ENCODE data around the gene HSPH1.

Gene HSPH1

DNA sequence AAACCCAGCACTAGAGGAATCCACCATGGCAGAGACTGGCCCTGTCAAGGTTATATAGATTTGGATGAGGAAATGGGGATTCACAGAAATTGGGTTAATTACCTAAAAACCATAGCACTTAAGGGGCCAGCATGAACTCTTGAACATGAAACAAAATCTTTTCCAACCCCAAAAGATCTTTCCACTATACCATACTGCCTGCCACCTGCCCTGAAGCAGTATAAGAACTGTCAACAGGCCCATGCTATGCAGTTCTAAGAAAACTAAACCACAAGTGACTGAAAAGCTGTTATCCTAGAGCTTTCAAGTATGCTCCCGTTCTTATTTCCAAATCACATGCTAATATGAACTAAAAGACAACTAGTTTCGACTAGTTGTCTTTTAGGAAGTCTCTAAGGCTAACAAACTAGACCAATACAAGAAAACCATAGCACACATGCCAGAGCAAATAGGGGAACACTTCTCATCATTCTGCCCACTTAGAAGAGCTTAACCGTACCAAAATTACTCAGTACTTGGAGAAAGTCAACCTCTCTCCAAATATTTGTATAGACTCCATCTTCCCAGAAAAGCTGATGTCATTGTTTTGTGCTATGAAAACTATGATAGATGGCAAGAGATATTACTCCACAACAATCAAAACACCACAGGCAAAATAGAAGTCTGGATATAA is 27.5 kb downstream of the HSPH1 start:
- Histone ChIP-seq H3K27me3 (ENCODE audit: insufficient read depth, low read length, poor library complexity) (no peaks in the 10 kb centered on the region), H2BK5ac (ENCODE audit: low read length) (no peak overlapping the region), H4K5ac (ENCODE audit: low read length) (no peak overlapping the region), H3K18ac (ENCODE audit: low read length) (no peak overlapping the region), H2BK120ac (ENCODE audit: low read depth, low read length) (no peak overlapping the region), H3K36me3 (ENCODE audit: control insufficient read depth, insufficient read depth, low read length) (peaks cover 4% of the 10 kb centered on the region), H2BK15ac (replicated peaks; ENCODE audit: low read depth) (no peak overlapping the region), H3K27ac (ENCODE audit: low read depth, low read length) (no peak overlapping the region), H3K4ac (ENCODE audit: low read depth, low read length) (no peak overlapping the region), H3K23ac (ENCODE audit: low read length) (no peak overlapping the region), H2AK5ac (ENCODE audit: low read length) (no peak overlapping the region), H3K79me2 (ENCODE audit: control insufficient read depth, insufficient read depth, low read length) (no peaks in the 10 kb centered on the region), H3K9ac (ENCODE audit: low read length) (no peak overlapping the region), H4K8ac (ENCODE audit: low read depth, low read length) (no peak overlapping the region), H3K4me2 (ENCODE audit: low read length) (no peak overlapping the region), H3K79me1 (ENCODE audit: low read length) (no peaks in the 10 kb centered on the region), H3K56ac (ENCODE audit: low read length) (no peak overlapping the region), H3K4me1 (ENCODE audit: control insufficient read depth, low read depth, low read length) (no peaks in the 10 kb centered on the region), H3K4me3 (ENCODE audit: low read length) (no peak overlapping the region)
- no peak for DNase-seq
- WGBS (ENCODE audit: extremely low coverage, insufficient coverage, low lambda C conversion rate) = no CpG with 5 or more reads among the region's 3 CpGs

- Histone ChIP-seq H3K23ac (ENCODE audit: low read length) (no peak overlapping the region), H3K9ac (ENCODE audit: low read length) (no peak overlapping the region), H3K79me1 (ENCODE audit: low read length) (no peaks in the 10 kb centered on the region), H2BK15ac (replicated peaks; ENCODE audit: low read depth) (no peak overlapping the region), H2BK120ac (ENCODE audit: low read depth, low read length) (no peak overlapping the region), H2BK5ac (ENCODE audit: low read length) (no peak overlapping the region), H3K27ac (ENCODE audit: low read depth, low read length) (no peak overlapping the region), H3K4ac (ENCODE audit: low read depth, low read length) (no peak overlapping the region), H2AK5ac (ENCODE audit: low read length) (no peak overlapping the region), H3K27me3 (ENCODE audit: insufficient read depth, low read length, poor library complexity) (no peaks in the 10 kb centered on the region), H3K18ac (ENCODE audit: low read length) (no peak overlapping the region), H3K36me3 (ENCODE audit: control insufficient read depth, insufficient read depth, low read length) (peaks cover 4% of the 10 kb centered on the region), H3K4me3 (ENCODE audit: low read length) (no peak overlapping the region), H3K4me2 (ENCODE audit: low read length) (no peak overlapping the region), H3K56ac (ENCODE audit: low read length) (no peak overlapping the region), H4K8ac (ENCODE audit: low read depth, low read length) (no peak overlapping the region), H3K4me1 (ENCODE audit: control insufficient read depth, low read depth, low read length) (no peaks in the 10 kb centered on the region), H4K5ac (ENCODE audit: low read length) (no peak overlapping the region), H3K79me2 (ENCODE audit: control insufficient read depth, insufficient read depth, low read length) (no peaks in the 10 kb centered on the region)
- no CpG with 5 or more reads among the region's 5 CpGs for WGBS (ENCODE audit: extremely low coverage, insufficient coverage, low lambda C conversion rate)
- DNase-seq = no peak
Observed at GRCh38 chr13:31133621-31134020, 28.1 kb downstream of the HSPH1 start.

DNA sequence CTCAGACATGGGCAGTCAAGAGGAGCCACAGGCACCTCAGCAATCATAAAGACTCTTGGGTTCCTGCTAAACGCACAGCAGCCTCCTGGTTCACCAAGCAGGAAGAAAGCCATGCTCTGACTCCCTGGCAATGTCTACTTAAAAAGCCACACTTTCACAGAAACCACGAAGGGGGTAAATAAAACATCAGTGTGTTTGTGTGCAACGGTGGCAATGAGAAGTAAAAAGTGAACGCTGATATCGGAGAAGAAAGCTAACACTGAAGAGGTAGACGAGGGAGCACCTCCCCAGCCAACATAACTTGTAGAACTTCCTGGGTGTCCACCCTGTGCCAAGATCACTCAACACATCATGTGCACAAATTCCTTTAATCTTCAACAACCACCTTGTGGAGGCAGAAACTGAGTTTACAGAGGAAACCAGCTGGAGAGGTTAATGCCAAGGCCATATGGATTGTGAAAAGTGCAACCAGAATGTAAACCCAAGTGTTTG is 30.2 kb downstream of the HSPH1 start:
- no peak overlapping the region for H3K4ac ChIP-seq (ENCODE audit: low read depth, low read length)
- H3K79me1 ChIP-seq (ENCODE audit: low read length) = no peaks in the 10 kb centered on the region
- WGBS (ENCODE audit: extremely low coverage, insufficient coverage, low lambda C conversion rate) = no CpG with 5 or more reads among the region's 6 CpGs
- H2BK120ac ChIP-seq (ENCODE audit: low read depth, low read length) = no peak overlapping the region
- no peak overlapping the region for H3K9ac ChIP-seq (ENCODE audit: low read length)
- H3K4me3 ChIP-seq (ENCODE audit: low read length) = no peak overlapping the region
- no peak overlapping the region for H3K4me2 ChIP-seq (ENCODE audit: low read length)
- no peak overlapping the region for H3K23ac ChIP-seq (ENCODE audit: low read length)
- H2BK15ac ChIP-seq (replicated peaks; ENCODE audit: low read depth) = no peak overlapping the region
- no peak overlapping the region for H3K27ac ChIP-seq (ENCODE audit: low read depth, low read length)
- H4K8ac ChIP-seq (ENCODE audit: low read depth, low read length) = no peak overlapping the region
- no peaks in the 10 kb centered on the region for H3K4me1 ChIP-seq (ENCODE audit: control insufficient read depth, low read depth, low read length)
- no peak overlapping the region for H2BK5ac ChIP-seq (ENCODE audit: low read length)
- H3K79me2 ChIP-seq (ENCODE audit: control insufficient read depth, insufficient read depth, low read length) = no peaks in the 10 kb centered on the region
- no peak overlapping the region for H4K5ac ChIP-seq (ENCODE audit: low read length)
- no peak overlapping the region for H2AK5ac ChIP-seq (ENCODE audit: low read length)
- H3K18ac ChIP-seq (ENCODE audit: low read length) = no peak overlapping the region
- H3K27me3 ChIP-seq (ENCODE audit: insufficient read depth, low read length, poor library complexity) = no peaks in the 10 kb centered on the region
- DNase-seq = no peak
- H3K36me3 ChIP-seq (ENCODE audit: control insufficient read depth, insufficient read depth, low read length) = no peaks in the 10 kb centered on the region
- no peak overlapping the region for H3K56ac ChIP-seq (ENCODE audit: low read length)

DNA sequence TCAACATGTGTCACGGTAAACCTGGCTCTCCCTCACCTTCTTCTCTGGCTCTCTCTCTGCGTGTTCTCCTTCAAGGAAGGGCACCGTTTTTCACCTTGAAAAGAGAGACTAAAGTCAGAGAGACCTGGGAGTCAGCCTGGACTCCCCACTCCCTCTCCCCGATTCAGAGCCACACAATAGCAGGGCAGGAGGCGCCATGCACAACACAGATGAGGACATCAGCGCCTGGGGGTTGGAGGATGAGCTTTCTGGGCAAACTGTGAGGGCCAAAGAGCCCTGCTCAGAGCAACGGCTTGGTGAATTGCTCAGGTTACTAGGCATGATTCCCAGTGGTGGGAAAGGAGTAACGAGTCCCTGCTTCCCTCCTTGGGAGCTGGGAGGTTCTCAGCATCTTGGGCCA is 32.3 kb downstream of the HSPH1 start:
- no CpG with 5 or more reads among the region's 8 CpGs for WGBS (ENCODE audit: extremely low coverage, insufficient coverage, low lambda C conversion rate)
- Histone ChIP-seq H3K4me3 (ENCODE audit: low read length) (no peak overlapping the region), H3K4ac (ENCODE audit: low read depth, low read length) (no peak overlapping the region), H4K8ac (ENCODE audit: low read depth, low read length) (no peak overlapping the region), H2BK5ac (ENCODE audit: low read length) (no peak overlapping the region), H2BK15ac (replicated peaks; ENCODE audit: low read depth) (no peak overlapping the region), H3K79me2 (ENCODE audit: control insufficient read depth, insufficient read depth, low read length) (no peaks in the 10 kb centered on the region), H3K4me2 (ENCODE audit: low read length) (no peak overlapping the region), H3K79me1 (ENCODE audit: low read length) (no peaks in the 10 kb centered on the region), H3K9ac (ENCODE audit: low read length) (no peak overlapping the region), H2AK5ac (ENCODE audit: low read length) (no peak overlapping the region), H3K4me1 (ENCODE audit: control insufficient read depth, low read depth, low read length) (no peaks in the 10 kb centered on the region), H3K18ac (ENCODE audit: low read length) (no peak overlapping the region), H3K27ac (ENCODE audit: low read depth, low read length) (no peak overlapping the region), H3K27me3 (ENCODE audit: insufficient read depth, low read length, poor library complexity) (no peaks in the 10 kb centered on the region), H3K23ac (ENCODE audit: low read length) (no peak overlapping the region), H4K5ac (ENCODE audit: low read length) (no peak overlapping the region), H3K36me3 (ENCODE audit: control insufficient read depth, insufficient read depth, low read length) (no peaks in the 10 kb centered on the region), H2BK120ac (ENCODE audit: low read depth, low read length) (no peak overlapping the region), H3K56ac (ENCODE audit: low read length) (no peak overlapping the region)
- DNase-seq = no peak

GRCh38 chr13:31124204-31124603 is 37.5 kb downstream of the HSPH1 start:
- no peak for DNase-seq
- no peak overlapping the region for H4K8ac ChIP-seq (ENCODE audit: low read depth, low read length)

More at GRCh38 chr13:31124204-31124603, 37.5 kb downstream of the HSPH1 start:
- Histone ChIP-seq H3K36me3 (ENCODE audit: control insufficient read depth, insufficient read depth, low read length) (no peaks in the 10 kb centered on the region), H3K4ac (ENCODE audit: low read depth, low read length) (no peak overlapping the region), H3K79me2 (ENCODE audit: control insufficient read depth, insufficient read depth, low read length) (no peaks in the 10 kb centered on the region), H3K27ac (ENCODE audit: low read depth, low read length) (no peak overlapping the region), H2BK5ac (ENCODE audit: low read length) (no peak overlapping the region), H4K5ac (ENCODE audit: low read length) (no peak overlapping the region), H2BK120ac (ENCODE audit: low read depth, low read length) (no peak overlapping the region), H3K4me3 (ENCODE audit: low read length) (no peak overlapping the region), H3K18ac (ENCODE audit: low read length) (no peak overlapping the region), H3K23ac (ENCODE audit: low read length) (no peak overlapping the region), H3K4me2 (ENCODE audit: low read length) (no peak overlapping the region), H3K79me1 (ENCODE audit: low read length) (no peaks in the 10 kb centered on the region), H3K27me3 (ENCODE audit: insufficient read depth, low read length, poor library complexity) (no peaks in the 10 kb centered on the region), H2AK5ac (ENCODE audit: low read length) (no peak overlapping the region), H3K56ac (ENCODE audit: low read length) (no peak overlapping the region), H2BK15ac (replicated peaks; ENCODE audit: low read depth) (no peak overlapping the region), H3K4me1 (ENCODE audit: control insufficient read depth, low read depth, low read length) (no peaks in the 10 kb centered on the region), H3K9ac (ENCODE audit: low read length) (no peak overlapping the region)
- WGBS (ENCODE audit: extremely low coverage, insufficient coverage, low lambda C conversion rate) = no CpG with 5 or more reads among the region's 7 CpGs

Measured in mesendoderm (in vitro differentiated cells).